ENCODE results near the gene TCP11L1. TPM values are rescaled to one million over a fixed set of nuclear protein-coding genes. Genes with fewer than 3 reads are reported as not detected.
"Not testable (repeated sequence)": the region's sequence is repeated elsewhere in the genome, so short reads cannot be mapped to it uniquely, and the experiment has no call there.

TCP11L1 gene
- total RNA-seq, 2 donors from 2014 or later, result 25.4 to 28.3 TPM

GRCh38 chr11:33027846-33028536 lies 11.4 kb upstream of the TCP11L1 start:
- intact Hi-C loops (cut with DNase I), result no loop called here
- no peak for DNase-seq (ENCODE audit: low spot score)

GRCh38 chr11:33028537-33028914 lies 10.8 kb upstream of the TCP11L1 start:
- DNase-seq (ENCODE audit: low spot score), result no peak
- intact Hi-C loops (cut with DNase I), result no loop called here

GRCh38 chr11:33029218-33029617 lies 10.2 kb upstream of the TCP11L1 start:
- DNase-seq (ENCODE audit: low spot score); intact Hi-C loops (cut with DNase I): not testable (repeated sequence)

GRCh38 chr11:33033493-33033892 lies 5.9 kb upstream of the TCP11L1 start:
- no peak for DNase-seq (ENCODE audit: low spot score)
- intact Hi-C loops (cut with DNase I), result no loop called here

- intact Hi-C loops (cut with DNase I), result no loop called here
- DNase-seq (ENCODE audit: low spot score), result no peak
Observed at GRCh38 chr11:33035011-33035410, 4.4 kb upstream of the TCP11L1 start.

GRCh38 chr11:33040033-33040861 lies 875 bp downstream of the TCP11L1 start:
- DNase-seq (ENCODE audit: low spot score), result no peak
- intact Hi-C loops (cut with DNase I), result no loop called here

GRCh38 chr11:33040862-33041453 lies 1.6 kb downstream of the TCP11L1 start:
- DNase-seq (ENCODE audit: low spot score), result no peak
- intact Hi-C loops (cut with DNase I), result no loop called here

GRCh38 chr11:33043221-33043830 lies 4.0 kb downstream of the TCP11L1 start:
- DNase-seq (ENCODE audit: low spot score), result no peak
- intact Hi-C loops (cut with DNase I), result no loop called here

GRCh38 chr11:33044285-33044756 lies 4.9 kb downstream of the TCP11L1 start:
- intact Hi-C loops (cut with DNase I), result no loop called here

DNA sequence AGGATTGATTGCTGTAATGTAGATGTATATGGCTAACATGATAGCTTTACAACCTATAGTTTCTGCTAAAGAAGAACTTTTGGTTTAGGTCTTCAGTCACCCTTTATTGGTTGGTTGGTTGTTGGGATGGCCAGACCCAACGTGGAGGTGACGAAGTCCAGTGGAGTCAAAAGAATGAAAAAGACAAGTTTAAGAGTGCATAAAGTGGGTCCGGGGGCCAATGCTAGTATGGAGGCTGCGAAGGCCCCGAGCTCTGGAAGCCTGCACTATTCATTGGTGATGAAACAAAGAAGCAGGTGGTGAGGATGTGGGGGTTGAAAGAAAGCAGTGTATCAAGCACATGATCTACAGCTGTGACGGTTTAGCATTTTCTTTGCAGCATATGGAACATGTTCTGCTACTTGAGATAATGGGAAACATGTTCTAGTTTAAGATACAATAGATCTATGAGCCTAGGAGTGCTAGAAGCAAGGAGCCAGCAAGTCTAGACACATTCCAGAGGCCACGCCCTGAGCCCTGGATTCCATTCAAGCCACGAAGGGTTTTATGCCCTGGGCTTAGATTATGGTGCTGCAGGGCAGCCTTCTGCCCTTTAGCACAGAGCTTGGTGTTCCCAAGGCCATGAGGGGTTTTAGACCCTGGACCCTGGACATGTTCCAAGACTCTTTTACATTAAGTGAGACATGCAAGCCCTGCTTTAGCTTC lies 6.3 kb downstream of the TCP11L1 start:
- intact Hi-C loops (cut with DNase I), result no loop called here
- no peak for DNase-seq (ENCODE audit: low spot score)

More at GRCh38 chr11:33044285-33044756, 4.9 kb downstream of the TCP11L1 start:
- DNase-seq (ENCODE audit: low spot score), result no peak

GRCh38 chr11:33048701-33049100 lies 9.3 kb downstream of the TCP11L1 start:
- DNase-seq (ENCODE audit: low spot score); intact Hi-C loops (cut with DNase I): not testable (repeated sequence)

DNA sequence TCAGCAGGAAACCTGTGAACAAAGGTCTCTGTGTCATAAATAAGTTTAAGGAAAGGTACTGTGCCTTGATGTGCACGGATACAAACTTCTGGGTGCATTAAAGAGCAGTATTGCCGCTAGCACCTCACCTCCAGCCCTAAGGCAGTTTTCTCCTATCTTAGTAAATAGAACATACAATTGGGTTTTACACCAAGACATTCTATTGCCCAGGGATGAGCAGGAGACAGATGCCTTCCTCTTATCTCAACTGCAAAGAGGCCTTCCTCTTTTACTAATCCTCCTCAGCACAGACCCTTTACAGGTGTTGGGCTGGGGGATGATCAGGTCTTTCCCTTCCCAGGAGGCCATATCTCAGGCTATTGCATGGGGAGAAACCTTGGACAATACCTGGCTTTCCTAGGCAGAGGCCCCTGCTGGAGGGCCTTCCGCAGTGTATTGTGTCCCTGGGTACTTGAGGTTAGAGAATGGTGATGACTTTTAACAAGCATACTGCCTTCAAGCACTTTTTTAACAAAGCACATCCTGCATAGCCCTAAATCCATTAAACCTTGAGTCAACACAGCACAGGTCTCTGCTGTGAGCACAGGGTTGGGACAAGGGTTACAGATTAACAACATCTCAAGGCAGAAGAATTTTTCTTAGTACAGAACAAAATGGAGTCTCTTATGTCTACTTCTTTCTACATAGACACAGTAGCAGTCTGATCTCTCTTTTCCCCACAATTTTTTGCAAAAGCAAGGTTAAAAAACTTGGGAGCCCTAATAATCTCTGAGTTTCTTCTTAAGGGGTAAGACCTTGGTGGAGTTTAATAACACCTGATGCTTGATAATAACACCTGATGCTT lies 10.4 kb downstream of the TCP11L1 start:
- intact Hi-C loops (cut with DNase I), result not testable (repeated sequence)

GRCh38 chr11:33052231-33052630 lies 12.9 kb downstream of the TCP11L1 start:
- intact Hi-C loops (cut with DNase I), result no loop called here
- no peak for DNase-seq (ENCODE audit: low spot score)

More for the DNA sequence above, 10.4 kb downstream of the TCP11L1 start:
- DNase-seq (ENCODE audit: low spot score), result not testable (repeated sequence)

- DNase-seq (ENCODE audit: low spot score), result no peak
- intact Hi-C loops (cut with DNase I), result no loop called here
Observed at GRCh38 chr11:33055375-33055774, 16.0 kb downstream of the TCP11L1 start.

DNA sequence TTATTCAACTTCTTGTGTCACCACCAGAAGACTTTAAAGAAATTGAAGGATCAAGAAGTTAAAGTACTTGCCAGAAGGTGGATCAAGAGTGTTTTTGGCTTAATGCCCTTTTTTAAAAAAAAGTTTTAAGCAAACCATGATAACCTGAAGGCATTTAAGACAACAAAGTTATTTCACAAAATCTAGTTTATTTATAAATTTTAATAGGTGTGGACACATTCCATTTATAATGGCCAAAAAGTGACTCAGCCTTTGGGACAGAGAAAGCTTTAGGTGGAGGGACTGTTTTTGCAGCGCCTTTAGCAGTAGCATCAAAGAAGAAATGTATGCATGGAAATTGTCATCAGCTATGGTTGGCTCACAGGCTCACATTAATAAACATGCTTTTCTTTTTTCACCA lies 17.9 kb downstream of the TCP11L1 start:
- intact Hi-C loops (cut with DNase I), result no loop called here
- DNase-seq (ENCODE audit: low spot score), result no peak

DNA sequence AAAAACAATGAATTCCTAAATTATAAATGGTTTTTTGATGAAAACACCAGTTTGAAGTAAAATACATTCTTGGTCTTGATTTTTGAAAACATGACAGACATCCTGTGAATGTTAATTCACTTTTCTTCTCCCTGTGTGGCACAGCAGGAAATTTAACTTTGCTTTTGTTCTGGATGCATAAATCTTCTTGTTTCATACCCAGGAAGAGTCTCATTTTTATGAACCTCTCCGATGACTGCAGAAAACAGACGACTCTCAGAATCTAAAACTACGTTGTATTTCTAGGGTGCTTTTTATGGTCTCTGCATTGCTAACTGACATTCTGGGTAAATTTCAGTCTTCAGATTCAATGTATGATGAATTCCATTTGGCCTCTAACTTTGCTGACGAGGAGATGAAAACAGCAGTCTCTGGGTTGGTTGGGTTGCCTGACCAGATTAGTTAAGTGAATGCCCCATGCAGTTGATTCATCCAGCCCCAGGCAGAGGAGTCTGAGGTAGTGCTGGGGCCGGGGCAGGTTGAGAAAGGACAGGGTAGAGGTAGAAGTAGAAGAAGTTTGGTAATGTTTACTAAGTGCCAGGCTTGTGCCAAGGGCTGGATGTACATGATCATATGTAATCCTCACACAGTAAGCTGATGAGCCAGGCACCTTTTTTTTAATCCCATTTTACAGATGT lies 20.1 kb downstream of the TCP11L1 start:
- intact Hi-C loops (cut with DNase I), result no loop called here

DNA sequence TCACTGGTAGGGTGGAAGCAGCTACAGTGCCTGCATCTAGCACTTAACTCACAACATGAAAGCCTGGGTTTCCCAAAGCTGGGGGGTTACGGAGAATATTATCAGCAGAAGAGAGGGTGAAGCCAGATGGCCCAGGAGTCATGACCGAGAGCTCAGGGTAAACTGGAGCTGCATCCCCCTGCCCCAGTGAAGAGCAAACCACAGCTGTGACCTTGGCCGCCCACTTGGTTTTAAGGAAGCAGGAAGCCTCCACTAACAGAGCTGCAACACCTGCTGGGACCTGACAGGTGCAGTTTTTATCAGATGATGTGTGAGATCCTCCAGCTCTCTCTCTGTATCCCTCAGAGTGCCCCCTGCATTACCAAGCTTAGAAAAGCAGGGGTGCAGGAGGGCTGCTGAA lies 20.9 kb downstream of the TCP11L1 start:
- intact Hi-C loops (cut with DNase I), result no loop called here

More for the DNA sequence above, 20.1 kb downstream of the TCP11L1 start:
- no peak for DNase-seq (ENCODE audit: low spot score)

DNA sequence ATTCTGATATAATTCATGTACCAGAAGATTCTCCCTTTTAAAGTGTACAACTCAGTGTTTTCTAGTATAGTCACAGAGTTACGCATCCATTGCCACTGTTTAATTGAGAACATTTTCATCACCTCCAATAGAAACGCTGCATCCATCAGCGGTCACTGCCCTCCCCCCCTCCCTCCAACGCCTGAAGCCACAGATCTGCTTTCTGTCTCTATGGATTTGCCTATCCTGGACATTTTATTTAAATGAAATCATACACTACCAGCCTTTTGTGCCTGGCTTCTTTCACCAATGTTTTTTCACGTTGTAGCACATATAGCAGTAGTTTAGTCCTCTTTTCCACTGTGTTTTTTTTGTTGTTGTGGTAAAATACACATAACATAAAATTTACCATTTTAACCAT lies 22.8 kb downstream of the TCP11L1 start:
- intact Hi-C loops (cut with DNase I), result no loop called here
- no peak for DNase-seq (ENCODE audit: low spot score)

More for the DNA sequence above, 20.9 kb downstream of the TCP11L1 start:
- no peak for DNase-seq (ENCODE audit: low spot score)
